ENCODE measurements around the gene MGP.

The MGP gene

GRCh38 chr12:14885718-14886221, at the start of gene MGP:
Gene MGP (minus strand): TSS chr12:14885854. CDS start chr12:14885791, 63 bp downstream.
- TF ChIP-seq CTCF (IDR thresholded peaks at IDR 0.05): no peak

- TF ChIP-seq CTCF (IDR thresholded peaks at IDR 0.05): no peak
Measured at GRCh38 chr12:14935031-14935430, 49.4 kb upstream of the MGP start.

- no peak for TF ChIP-seq CTCF (IDR thresholded peaks at IDR 0.05)
Measured at GRCh38 chr12:14934511-14934910, 48.9 kb upstream of the MGP start.

GRCh38 chr12:14931791-14932560, 46.3 kb upstream of the MGP start:
- TF ChIP-seq CTCF (IDR thresholded peaks at IDR 0.05): no peak

GRCh38 chr12:14931359-14931758, 45.7 kb upstream of the MGP start:
- TF ChIP-seq CTCF (IDR thresholded peaks at IDR 0.05): no peak

GRCh38 chr12:14930299-14930698, 44.6 kb upstream of the MGP start:
- TF ChIP-seq CTCF (IDR thresholded peaks at IDR 0.05): no peak

GRCh38 chr12:14928931-14929330, 43.3 kb upstream of the MGP start:
- TF ChIP-seq CTCF (IDR thresholded peaks at IDR 0.05): no peak

Measured in LNCAP (cell line).